G401.6 (cell line): ENCODE results near the gene BMP4.

Experiments
- FAIRE-seq: peaks from 2 replicates; lab custom pipeline; 2012; peaks lifted over from hg19 to GRCh38; lab: Jason Lieb, UNC

Gene BMP4

DNA sequence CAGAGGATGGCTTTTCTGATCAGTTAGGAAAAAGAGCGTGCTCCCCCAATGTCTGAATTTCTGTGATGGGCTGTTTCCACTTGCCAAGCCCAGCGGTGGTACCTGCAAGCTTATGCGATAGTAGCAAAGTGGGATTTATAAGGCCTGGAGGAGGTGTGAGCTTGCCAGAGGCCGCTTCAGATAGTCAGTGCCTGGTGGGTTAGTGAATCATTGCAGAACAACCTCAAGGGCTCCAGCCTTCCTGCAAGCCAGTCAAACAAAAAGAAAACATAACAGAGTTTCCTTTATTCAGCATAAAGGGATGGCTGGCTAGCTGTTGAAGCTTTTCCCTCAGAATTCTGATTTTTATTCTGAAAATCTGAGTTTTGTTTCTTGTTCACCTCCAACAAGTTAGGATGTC lies 7.6 kb upstream of the BMP4 start:
- peak; percentile 25 for FAIRE-seq

DNA sequence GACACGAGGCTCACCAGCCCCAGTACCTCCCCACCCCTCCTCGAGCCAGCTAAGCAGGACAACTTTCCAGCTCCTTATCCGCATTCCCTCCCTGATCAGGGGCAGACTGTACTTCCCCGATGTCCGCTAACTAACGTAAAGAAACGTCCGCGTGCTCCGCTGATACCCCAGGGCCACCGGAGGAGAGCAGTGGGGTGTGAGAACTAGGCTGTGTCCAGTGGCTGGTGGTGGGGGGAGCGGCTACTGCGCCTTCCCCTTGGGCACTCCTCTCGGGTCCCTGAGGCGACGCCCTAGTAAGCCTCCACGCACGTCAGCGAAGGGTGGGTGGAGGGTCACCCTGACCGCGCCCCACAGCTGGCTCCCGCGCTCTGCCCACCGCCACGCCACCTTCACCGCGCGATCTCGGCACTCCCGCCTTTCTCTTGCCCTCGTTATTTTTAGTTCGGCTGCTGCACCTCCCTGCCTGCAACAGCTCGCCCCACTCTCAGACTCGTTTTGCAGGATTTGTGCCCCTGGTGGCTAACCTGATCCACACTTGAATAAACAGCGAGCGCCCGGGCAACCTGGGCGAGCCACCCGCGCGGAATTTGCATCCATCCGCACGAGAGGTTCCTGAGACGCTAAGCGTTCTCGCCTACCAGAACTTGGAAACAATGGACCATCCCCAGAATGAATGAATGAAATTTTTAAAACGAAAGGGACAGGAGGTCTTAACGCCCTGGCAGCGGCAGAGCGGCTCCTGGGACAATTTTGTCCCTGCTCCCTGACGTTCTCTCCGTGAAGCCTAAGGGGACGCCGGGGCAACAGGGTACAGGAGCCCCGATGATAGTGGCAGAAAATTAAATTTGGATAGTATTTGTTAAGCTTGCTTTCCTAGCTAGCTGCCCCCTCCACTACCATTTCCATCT lies 6.9 kb upstream of the BMP4 start:
- FAIRE-seq = no peak

DNA sequence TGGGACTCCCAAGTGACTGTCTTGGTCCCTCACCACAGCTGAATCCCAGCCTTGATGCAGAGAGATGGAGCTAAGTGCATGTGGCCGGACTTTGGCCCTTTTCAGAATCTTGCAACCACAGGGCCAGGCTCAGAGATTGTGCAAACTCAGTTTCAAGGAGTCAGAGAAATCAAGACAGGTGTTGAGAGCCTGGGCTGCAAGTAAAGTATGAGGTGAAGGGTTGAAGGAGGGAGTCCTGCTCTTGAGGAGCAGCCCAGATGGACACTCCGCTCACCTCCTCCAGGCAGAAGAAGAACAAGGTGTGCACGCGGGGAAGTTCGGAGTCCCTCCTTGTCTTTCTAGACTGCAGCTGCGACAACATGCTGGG lies 6.3 kb upstream of the BMP4 start:
- FAIRE-seq = no peak

GRCh38 chr14:53958628-53959027 lies 2.0 kb upstream of the BMP4 start:
- FAIRE-seq = no peak

- no peak for FAIRE-seq
These were observed 1.1 kb upstream of the BMP4 start for GRCh38 chr14:53957739-53958138.

GRCh38 chr14:53955671-53956426 lies 776 bp downstream of the BMP4 start:
- FAIRE-seq = no peak

GRCh38 chr14:53955229-53955556 lies 1.4 kb downstream of the BMP4 start:
- FAIRE-seq = no peak

DNA sequence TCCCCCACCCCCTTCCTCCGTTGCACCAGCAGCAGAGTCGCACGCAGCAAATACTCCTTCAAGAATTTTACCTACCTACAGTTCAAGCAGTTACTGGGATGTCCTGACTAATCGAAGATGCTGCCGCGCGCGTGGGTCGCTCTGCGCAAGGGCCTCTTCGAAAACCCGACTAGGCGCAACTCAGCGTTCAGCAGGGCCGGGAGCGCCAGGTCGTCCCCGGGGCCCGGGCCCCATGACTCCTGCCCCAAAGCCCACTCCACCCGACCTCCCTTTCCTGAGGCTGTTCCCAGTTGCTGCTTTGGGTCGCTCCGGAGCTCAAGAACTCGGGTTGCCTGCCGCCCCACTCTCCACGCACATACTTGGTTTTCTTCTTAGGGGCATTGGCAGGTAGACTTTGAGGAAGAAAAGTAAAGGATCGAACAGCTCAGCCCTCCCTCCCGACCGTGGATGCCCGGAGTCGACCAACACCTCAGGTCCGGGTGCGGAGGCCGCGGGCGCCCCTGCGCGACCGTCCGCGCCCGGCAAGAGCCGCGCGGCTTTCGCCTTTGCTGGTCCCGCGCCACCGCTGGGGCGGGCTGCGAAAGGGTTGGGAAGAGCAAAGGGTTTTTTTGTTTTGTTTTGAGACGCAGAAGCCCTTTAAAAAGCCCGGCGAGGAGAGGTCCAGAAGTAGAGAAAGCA lies 1.9 kb downstream of the BMP4 start:
- FAIRE-seq = no peak

DNA sequence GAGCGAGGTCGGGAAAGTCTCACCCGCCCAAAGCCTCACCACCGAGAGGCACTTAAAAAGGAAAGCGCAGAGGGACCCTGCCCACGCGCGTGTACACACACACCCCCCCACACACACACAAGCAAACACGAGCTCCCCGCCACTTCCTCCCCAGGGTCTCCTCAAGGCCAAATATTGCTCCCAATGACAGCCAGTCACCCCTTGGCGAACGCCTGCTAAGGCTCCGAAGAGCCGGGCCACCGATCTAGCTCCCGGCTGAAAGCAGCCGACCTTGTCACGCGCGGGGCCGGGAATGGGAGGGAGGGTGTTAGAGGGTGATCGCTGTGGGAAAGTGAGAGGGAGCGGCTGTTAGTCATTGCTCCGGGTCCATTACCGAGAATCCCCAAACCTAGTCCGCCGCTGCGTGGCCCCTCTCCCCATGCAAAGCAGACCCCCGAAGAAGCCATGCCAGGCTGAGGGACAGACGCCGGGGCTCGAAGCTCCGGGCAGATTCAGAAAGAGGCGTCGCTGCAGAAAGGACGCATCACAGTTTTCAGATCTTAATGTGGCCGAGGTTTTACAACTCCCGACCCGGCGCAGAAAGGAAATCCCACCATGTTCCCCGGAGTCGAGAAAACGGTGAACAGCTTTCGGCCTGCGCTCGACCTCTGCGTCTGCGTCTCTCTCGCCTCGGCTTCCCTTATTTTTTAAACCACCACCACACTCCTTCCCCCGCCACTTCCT lies 2.6 kb downstream of the BMP4 start:
- no peak for FAIRE-seq

- no peak for FAIRE-seq
These were observed 3.4 kb downstream of the BMP4 start for GRCh38 chr14:53953002-53953827.

DNA sequence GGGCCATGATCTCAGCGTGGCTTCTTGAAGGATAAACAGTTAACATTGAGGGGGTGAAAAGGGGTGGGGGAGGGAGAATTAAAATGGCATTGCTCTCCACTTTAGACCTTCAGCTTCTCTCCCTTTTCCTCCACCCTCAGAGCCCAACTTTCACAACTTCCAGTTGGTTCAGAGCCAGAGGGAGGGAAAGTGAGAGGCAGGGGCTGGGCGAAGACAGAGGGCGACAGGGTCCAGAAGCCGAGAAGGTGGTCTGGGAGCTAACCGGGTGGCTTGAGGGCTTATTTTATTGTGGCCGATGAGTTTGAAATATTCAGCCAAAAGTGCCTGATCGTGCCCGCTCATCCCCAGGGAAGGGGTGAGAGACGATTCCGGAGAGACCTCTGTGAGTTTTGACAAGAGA lies 4.1 kb downstream of the BMP4 start:
- no peak for FAIRE-seq

DNA sequence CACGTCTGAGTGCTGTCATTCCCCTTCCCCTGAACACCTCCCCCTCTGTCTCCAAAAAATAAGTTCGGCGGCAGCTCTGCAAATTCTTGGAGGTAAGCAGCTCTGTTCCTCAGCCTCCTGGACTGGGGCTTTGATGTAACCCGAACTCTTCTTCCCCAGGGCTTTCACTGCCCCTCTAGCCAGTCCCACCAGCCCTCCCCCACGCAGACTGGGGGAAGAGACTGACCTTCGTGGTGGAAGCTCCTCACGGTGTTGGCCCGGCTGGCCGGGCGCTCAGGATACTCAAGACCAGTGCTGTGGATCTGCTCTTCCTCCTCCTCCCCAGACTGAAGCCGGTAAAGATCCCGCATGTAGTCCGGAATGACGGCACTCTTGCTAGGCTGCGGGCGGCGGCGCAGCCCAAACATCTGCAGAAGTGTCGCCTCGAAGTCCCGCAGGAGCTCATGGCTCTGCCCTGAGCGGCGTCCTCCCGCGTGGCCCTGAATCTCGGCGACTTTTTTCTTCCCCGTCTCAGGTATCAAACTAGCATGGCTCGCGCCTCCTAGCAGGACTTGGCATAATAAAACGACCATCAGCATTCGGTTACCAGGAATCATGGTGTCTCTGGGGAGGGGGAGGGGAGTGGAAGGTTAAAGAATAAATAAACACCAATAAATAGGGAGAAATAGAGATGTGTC lies 4.9 kb downstream of the BMP4 start:
- no peak for FAIRE-seq

DNA sequence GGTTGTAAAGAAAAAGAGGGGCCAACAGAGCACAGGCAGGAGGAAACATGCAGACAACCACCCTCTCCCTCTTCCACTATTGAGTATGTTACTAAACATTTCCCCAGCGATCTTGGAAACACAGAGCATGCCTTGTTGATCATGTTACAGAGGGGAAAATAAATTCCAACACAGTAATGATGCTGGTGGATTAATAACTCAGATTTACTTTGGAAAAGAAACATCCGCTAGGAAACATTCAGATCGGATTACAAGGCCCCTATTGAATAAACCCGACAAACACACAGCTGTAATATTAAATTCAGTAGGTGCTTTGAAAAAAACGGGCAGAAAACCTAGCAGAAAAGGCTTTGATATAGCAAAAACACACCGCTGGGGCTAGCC lies 5.4 kb downstream of the BMP4 start:
- peak; percentile 46 for FAIRE-seq

GRCh38 chr14:53950031-53950793 lies 6.4 kb downstream of the BMP4 start:
- no peak for FAIRE-seq

DNA sequence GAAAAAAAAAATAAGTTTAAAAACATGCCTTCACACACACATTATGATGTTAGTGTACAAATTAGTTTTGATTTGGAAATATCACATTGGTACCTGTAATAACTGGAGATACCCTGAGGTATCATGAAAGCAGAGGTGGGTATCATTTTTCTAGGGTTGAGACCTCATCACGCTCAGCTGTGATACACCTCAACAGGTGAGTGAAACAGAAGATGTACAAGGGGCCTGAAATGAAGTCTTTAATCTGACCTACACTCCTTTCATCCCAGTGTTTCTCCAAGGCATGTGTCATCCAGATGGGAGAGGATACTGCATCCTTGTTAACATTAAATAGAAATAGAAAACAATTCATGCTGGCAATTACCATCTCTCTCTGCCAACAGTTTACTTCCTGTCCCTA lies 7.4 kb downstream of the BMP4 start:
- no peak for FAIRE-seq

DNA sequence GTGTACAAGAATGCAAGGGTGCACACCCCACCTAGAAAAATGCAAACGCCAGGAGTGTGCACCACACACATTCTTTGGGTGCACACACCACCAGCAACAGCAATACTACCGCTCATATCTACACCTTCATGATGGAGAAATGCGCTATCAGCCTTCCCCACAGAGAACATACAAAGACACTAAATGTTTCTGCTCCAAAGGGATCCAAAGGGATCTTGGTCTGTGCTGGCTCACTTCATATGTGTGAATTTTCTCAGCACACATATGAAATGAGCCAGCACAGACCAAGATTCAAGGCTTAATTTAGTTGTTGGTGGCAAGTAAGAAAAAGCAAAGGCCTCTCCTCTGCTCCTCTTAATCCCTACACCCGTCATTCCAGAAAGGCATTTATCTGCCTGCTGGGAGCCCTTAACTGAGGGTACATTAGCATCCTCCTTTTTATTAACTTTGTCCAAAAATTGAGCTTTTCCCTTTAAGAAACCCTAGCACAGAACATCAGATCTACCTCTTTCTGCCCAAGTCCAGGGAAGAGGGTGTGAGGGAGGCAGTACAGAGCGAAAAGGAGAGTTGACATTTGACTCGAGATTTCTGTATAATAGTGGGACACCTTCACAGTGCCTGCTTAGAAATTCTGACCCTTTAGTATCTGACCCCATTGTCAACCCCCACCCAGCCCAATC lies 8.3 kb downstream of the BMP4 start:
- FAIRE-seq = no peak

- peak; percentile 100 for FAIRE-seq
These were observed 9.0 kb downstream of the BMP4 start for GRCh38 chr14:53947452-53948204.

DNA sequence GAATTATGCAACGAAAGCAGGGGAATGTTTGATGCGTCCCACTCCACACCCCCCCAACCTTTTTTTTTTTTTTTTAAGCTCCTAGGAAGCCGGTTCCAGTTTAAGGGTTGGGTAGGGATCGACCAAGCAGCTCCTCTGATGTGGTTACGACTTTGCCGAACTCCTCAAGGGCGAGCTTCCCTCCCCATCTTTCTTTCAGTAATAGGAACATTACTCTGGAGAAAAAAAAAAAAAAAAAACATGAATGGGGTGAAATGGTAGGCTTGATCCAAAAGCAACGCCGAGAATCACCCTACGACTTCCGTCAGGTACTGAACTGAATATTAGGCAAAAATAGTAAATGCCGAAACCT lies 9.6 kb downstream of the BMP4 start:
- no peak for FAIRE-seq
